OCI-LY3 (cell line): Measurements from ENCODE around the gene TRIL.

ENCODE experiments used
- H2AFZ ChIP-seq: fragments of 200-600, 300-600 bp; shearing (Covaris generic); 2 replicates; pipeline ENCODE4 v1.6.0; 2014; ENCODE audit warnings: antibody characterized with exemption, low read depth, low read length
- H3K27ac ChIP-seq: fragments of 200-600, 300-600 bp; sonication (generic); 2 replicates; pipeline ENCODE4 v1.5.1; 2014; ENCODE audit warnings: mild to moderate bottlenecking, low read length, moderate library complexity, mixed read lengths
- H3K27me3 ChIP-seq: fragments of 200-600, 300-600 bp; sonication (generic); 2 replicates; pipeline ENCODE4 v1.6.1; 2014; ENCODE audit warnings: low read depth, low read length, mixed read lengths
- H3K36me3 ChIP-seq: fragments of 200-600, 300-600 bp; sonication (generic); replicated peaks from 2 replicates; pipeline ENCODE3; 2014; ENCODE audit warnings: low read depth, low read length, mixed read lengths
- H3K4me1 ChIP-seq: fragments of 300-600, 200-600 bp; sonication (generic); 2 replicates; pipeline ENCODE4 v1.6.1; 2014; ENCODE audit warnings: low read length, mixed read lengths
- H3K4me2 ChIP-seq: fragments of 200-600, 300-600 bp; sonication (generic); 2 replicates; pipeline ENCODE4 v1.6.1; 2014; ENCODE audit warnings: low read length, mixed read lengths
- H3K4me3 ChIP-seq: fragments of 300-600, 200-600 bp; sonication (generic); 2 replicates; pipeline ENCODE4 v1.5.1; 2014; ENCODE audit warnings: antibody characterized with exemption, mild to moderate bottlenecking, low read length, moderate library complexity
- H3K79me2 ChIP-seq: fragments of 300-600, 200-600 bp; shearing (Covaris generic); 2 replicates; pipeline ENCODE4 v1.6.1; 2014; ENCODE audit warnings: mild to moderate bottlenecking, low read length, mixed read lengths
- H3K9ac ChIP-seq: fragments of 300-600, 200-600 bp; shearing (Covaris generic); 2 replicates; pipeline ENCODE4 v1.6.0; 2014; ENCODE audit warnings: mild to moderate bottlenecking, low read length, moderate library complexity
- H3K9me3 ChIP-seq: fragments of 200-600, 300-600 bp; shearing (Covaris generic); 2 replicates; pipeline ENCODE4 v1.6.1; 2014; ENCODE audit warnings: low read length, mixed read lengths; ENCODE audit not compliant: insufficient read depth
- H4K20me1 ChIP-seq: fragments of 200-600, 300-600 bp; sonication (generic); 2 replicates; pipeline ENCODE4 v1.6.1; 2016; ENCODE audit warnings: low read length, mixed read lengths; ENCODE audit not compliant: insufficient read depth
- EZH2phosphoT487 ChIP-seq: fragments of 200-600 bp; shearing (Covaris generic); IDR thresholded peaks from 2 replicates; pipeline ENCODE4 v1.6.1; 2018; ENCODE audit warnings: antibody characterized with exemption, mixed run types, low read depth
- TF ChIP-seq, protein P1 (sequence below): fragments of 200-600, 300-600 bp; sonication (generic); IDR thresholded peaks from 2 replicates; pipeline ENCODE4 v1.5.1; 2014; ENCODE audit warnings: antibody characterized with exemption, low read length, low read depth

The TRIL gene

DNA sequence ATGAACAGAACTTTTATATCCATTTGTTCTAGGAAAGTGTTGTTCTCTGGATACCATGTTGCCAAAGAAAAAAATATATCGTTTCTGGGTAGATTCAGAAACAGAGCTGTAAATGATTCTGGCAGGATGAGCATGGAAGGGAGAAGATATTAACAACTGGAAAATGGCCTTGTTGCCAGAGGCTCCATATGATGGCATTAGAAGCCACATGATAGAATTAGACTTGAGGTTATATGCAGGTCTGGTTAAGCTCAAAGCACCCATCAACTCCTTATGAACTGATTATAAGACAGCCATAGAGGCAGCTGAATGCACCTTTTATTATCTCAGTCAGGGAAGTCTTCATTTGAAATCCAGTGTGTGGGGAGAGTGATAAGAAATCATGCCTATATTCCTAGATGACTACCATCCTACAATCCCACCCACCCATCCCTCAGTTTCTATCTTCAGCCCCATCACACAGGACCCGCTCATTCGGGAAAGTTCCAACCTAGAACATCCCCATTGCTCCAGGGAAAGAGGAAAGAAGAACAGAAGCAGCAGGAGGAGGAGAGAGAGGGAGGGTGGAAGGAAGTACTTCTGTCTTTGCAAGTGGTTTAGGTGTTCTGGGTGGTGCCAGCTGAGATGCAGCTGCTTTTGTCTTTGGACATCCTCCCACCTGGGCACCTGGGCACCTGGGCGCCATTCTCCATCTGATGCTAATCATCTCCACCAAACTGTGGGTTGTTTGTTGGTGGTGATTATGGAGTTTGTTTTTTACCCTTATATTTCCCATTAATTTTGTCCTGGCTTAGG, 25.5 kb upstream of the TRIL start:
- Histone ChIP-seq H3K9ac (no peak overlapping the region), H2AFZ (no peak overlapping the region), H3K4me2 (no peak overlapping the region), H4K20me1 (no peaks in the 10 kb centered on the region), H3K36me3 (no peaks in the 10 kb centered on the region), H3K9me3 (no peaks in the 10 kb centered on the region), H3K79me2 (no peaks in the 10 kb centered on the region), H3K4me1 (no peaks in the 10 kb centered on the region), H3K27ac (no peak overlapping the region), H3K27me3 (peaks cover 27% of the 10 kb centered on the region; the same call in 1 of the 2 replicates), H3K4me3 (no peak overlapping the region)
- TF ChIP-seq EZH2phosphoT487: no peak
- TF ChIP-seq, protein P1, sequence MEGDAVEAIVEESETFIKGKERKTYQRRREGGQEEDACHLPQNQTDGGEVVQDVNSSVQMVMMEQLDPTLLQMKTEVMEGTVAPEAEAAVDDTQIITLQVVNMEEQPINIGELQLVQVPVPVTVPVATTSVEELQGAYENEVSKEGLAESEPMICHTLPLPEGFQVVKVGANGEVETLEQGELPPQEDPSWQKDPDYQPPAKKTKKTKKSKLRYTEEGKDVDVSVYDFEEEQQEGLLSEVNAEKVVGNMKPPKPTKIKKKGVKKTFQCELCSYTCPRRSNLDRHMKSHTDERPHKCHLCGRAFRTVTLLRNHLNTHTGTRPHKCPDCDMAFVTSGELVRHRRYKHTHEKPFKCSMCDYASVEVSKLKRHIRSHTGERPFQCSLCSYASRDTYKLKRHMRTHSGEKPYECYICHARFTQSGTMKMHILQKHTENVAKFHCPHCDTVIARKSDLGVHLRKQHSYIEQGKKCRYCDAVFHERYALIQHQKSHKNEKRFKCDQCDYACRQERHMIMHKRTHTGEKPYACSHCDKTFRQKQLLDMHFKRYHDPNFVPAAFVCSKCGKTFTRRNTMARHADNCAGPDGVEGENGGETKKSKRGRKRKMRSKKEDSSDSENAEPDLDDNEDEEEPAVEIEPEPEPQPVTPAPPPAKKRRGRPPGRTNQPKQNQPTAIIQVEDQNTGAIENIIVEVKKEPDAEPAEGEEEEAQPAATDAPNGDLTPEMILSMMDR: no peak

- no peak overlapping the region for H2AFZ ChIP-seq
- no peak for TF ChIP-seq EZH2phosphoT487
- TF ChIP-seq, protein P1: no peak
- no peaks in the 10 kb centered on the region for H3K4me1 ChIP-seq
- no peaks in the 10 kb centered on the region for H4K20me1 ChIP-seq
- no peaks in the 10 kb centered on the region for H3K36me3 ChIP-seq
- no peaks in the 10 kb centered on the region for H3K79me2 ChIP-seq
- peaks cover 19% of the 10 kb centered on the region; the same call in 1 of the 2 replicates for H3K27me3 ChIP-seq
- H3K4me3 ChIP-seq: no peak overlapping the region
- H3K4me2 ChIP-seq: no peak overlapping the region
- no peak overlapping the region for H3K9ac ChIP-seq
- no peaks in the 10 kb centered on the region for H3K9me3 ChIP-seq
- no peak overlapping the region for H3K27ac ChIP-seq
Measured at GRCh38 chr7:28981161-28981465, 23.0 kb upstream of the TRIL start.

- no peak overlapping the region for H3K27ac ChIP-seq
- H3K36me3 ChIP-seq: no peaks in the 10 kb centered on the region
- H3K4me2 ChIP-seq: no peak overlapping the region
- no peak overlapping the region for H2AFZ ChIP-seq
- H3K79me2 ChIP-seq: no peaks in the 10 kb centered on the region
- H4K20me1 ChIP-seq: no peaks in the 10 kb centered on the region
- H3K27me3 ChIP-seq: peaks cover 18% of the 10 kb centered on the region; the same call in 1 of the 2 replicates
- no peak overlapping the region for H3K4me3 ChIP-seq
- no peak for TF ChIP-seq EZH2phosphoT487
- TF ChIP-seq, protein P1: no peak
- no peaks in the 10 kb centered on the region for H3K4me1 ChIP-seq
- no peaks in the 10 kb centered on the region for H3K9me3 ChIP-seq
- H3K9ac ChIP-seq: no peak overlapping the region
Measured at GRCh38 chr7:28980451-28981160, 22.5 kb upstream of the TRIL start.

- Histone ChIP-seq H3K36me3 (no peaks in the 10 kb centered on the region), H3K79me2 (no peaks in the 10 kb centered on the region), H4K20me1 (no peaks in the 10 kb centered on the region), H3K4me2 (no peak overlapping the region), H3K4me1 (no peaks in the 10 kb centered on the region), H3K4me3 (no peak overlapping the region), H3K9ac (no peak overlapping the region), H3K27ac (no peak overlapping the region), H3K9me3 (no peaks in the 10 kb centered on the region), H3K27me3 (peaks cover 14% of the 10 kb centered on the region; the same call in 1 of the 2 replicates), H2AFZ (no peak overlapping the region)
- TF ChIP-seq, protein P1: no peak
- TF ChIP-seq EZH2phosphoT487: no peak
Measured at GRCh38 chr7:28979776-28980175, 21.6 kb upstream of the TRIL start.
